ENCODE data around the gene CYLD. TPM values are rescaled to one million over a fixed set of nuclear protein-coding genes. Genes with fewer than 3 reads are reported as not detected.

CYLD gene
- total and polyA plus RNA-seq, 2 donors (not counting 1 experiment from before 2014, with no cell fraction given): 30.0 to 160 TPM

- no peaks in the 10 kb centered on the region for H3K27me3 ChIP-seq (replicated peaks in 1 of 4; ENCODE audit: control extremely low read depth in 1 of 4, control insufficient read depth in 3 of 4, insufficient read depth in 4 of 4, low read length in 3 of 4)
- no peaks in the 10 kb centered on the region for H3K79me2 ChIP-seq (ENCODE audit: control insufficient read depth, insufficient read depth, low read length)
- no peak overlapping the region for H3K4me3 ChIP-seq (ENCODE audit: control extremely low read depth in 1 of 5, extremely low read depth in 1 of 5, insufficient read depth in 1 of 5, low read depth in 2 of 5, low read length in 4 of 5)
- Mint-ChIP-seq H3K4me3 (no peak overlapping the region), H3K27ac (no peak overlapping the region), H3K4me1 (peaks cover 37% of the 10 kb centered on the region), H3K9me3 (ENCODE audit: insufficient read depth) (no peaks in the 10 kb centered on the region), H3K27me3 (no peaks in the 10 kb centered on the region)
- H3K9me3 ChIP-seq (ENCODE audit: control extremely low read depth in 1 of 3, control insufficient read depth in 2 of 3, insufficient read depth in 1 of 3, low read length in 2 of 3): no peaks in the 10 kb centered on the region
- no peak overlapping the region for H3K4me2 ChIP-seq (replicated peaks; ENCODE audit: low read depth, low read length, poor library complexity, severe bottlenecking)
- TF ChIP-seq EZH2 (IDR thresholded peaks at IDR 0.05; ENCODE audit: borderline replicate concordance, insufficient read depth, low read depth, low read length, poor library complexity, severe bottlenecking) (no peak), CTCF (IDR thresholded peaks at IDR 0.05) (no peak)
- peaks cover 0 to 10% of the 10 kb centered on the region in 2 experiments for H3K36me3 ChIP-seq (replicated peaks in 1 of 2; ENCODE audit: control extremely low read depth in 1 of 2, control insufficient read depth in 1 of 2, extremely low read depth in 1 of 2, insufficient read depth in 2 of 2, low read length in 1 of 2)
- intact Hi-C loops (cut with micrococcal nuclease): no loop called here
- CTCF ChIA-PET: interaction anchor here (3.1 kb wide), 1 partner anchor 72 kb away, joined by 13 read pairs; no protein-coding TSS in a partner anchor
- no peak overlapping the region for H3K27ac ChIP-seq (ENCODE audit: low read length in 2 of 2)
- H3K9ac ChIP-seq (ENCODE audit: low read length): no peak overlapping the region
- no peaks in the 10 kb centered on the region for H4K20me1 ChIP-seq (ENCODE audit: control insufficient read depth, insufficient read depth, low read length, poor library complexity, severe bottlenecking)
- H2AFZ ChIP-seq (ENCODE audit: insufficient read depth, low read depth, low read length, poor library complexity, severe bottlenecking): no peak overlapping the region
- no peak for ATAC-seq (ENCODE audit: low read depth)
- WGBS (ENCODE audit: insufficient coverage): no CpG with 5 or more reads among the region's 1 CpG
- H3K4me1 ChIP-seq (ENCODE audit: control insufficient read depth in 2 of 2, insufficient read depth in 2 of 2, low read length in 2 of 2): peaks cover 9 to 23% of the 10 kb centered on the region in 2 donors
- POLR2A ChIA-PET: no interaction called here
- no peak for DNase-seq
Measured at GRCh38 chr16:50737420-50737959, 4.4 kb upstream of the CYLD start.

- no peak for TF ChIP-seq CTCF (IDR thresholded peaks at IDR 0.05)
- no peak for TF ChIP-seq EZH2 (IDR thresholded peaks at IDR 0.05; ENCODE audit: borderline replicate concordance, insufficient read depth, low read depth, low read length, poor library complexity, severe bottlenecking)
- no peaks in the 10 kb centered on the region for H3K9me3 ChIP-seq (ENCODE audit: control extremely low read depth in 1 of 3, control insufficient read depth in 2 of 3, insufficient read depth in 1 of 3, low read length in 2 of 3)
- ATAC-seq (ENCODE audit: low read depth) (no peak), DNase-seq (no peak)
- intact Hi-C loops (cut with micrococcal nuclease): no loop called here
- POLR2A ChIA-PET: no interaction called here
- no peak overlapping the region for H3K4me2 ChIP-seq (replicated peaks; ENCODE audit: low read depth, low read length, poor library complexity, severe bottlenecking)
- H3K4me1 Mint-ChIP-seq: peaks cover 49% of the 10 kb centered on the region
- H4K20me1 ChIP-seq (ENCODE audit: control insufficient read depth, insufficient read depth, low read length, poor library complexity, severe bottlenecking): peaks cover 5% of the 10 kb centered on the region
- H3K36me3 ChIP-seq (replicated peaks in 1 of 2; ENCODE audit: control extremely low read depth in 1 of 2, control insufficient read depth in 1 of 2, extremely low read depth in 1 of 2, insufficient read depth in 2 of 2, low read length in 1 of 2): peaks cover 0 to 10% of the 10 kb centered on the region in 2 experiments
- no peaks in the 10 kb centered on the region for H3K27me3 ChIP-seq (replicated peaks in 1 of 4; ENCODE audit: control extremely low read depth in 1 of 4, control insufficient read depth in 3 of 4, insufficient read depth in 4 of 4, low read length in 3 of 4)
- H3K27ac ChIP-seq (ENCODE audit: low read length in 2 of 2): no peak overlapping the region
- H3K9ac ChIP-seq (ENCODE audit: low read length): no peak overlapping the region
- H2AFZ ChIP-seq (ENCODE audit: insufficient read depth, low read depth, low read length, poor library complexity, severe bottlenecking): no peak overlapping the region
- H3K27me3 Mint-ChIP-seq: no peaks in the 10 kb centered on the region
- no peaks in the 10 kb centered on the region for H3K9me3 Mint-ChIP-seq (ENCODE audit: insufficient read depth)
- H3K4me3 Mint-ChIP-seq: no peak overlapping the region
- H3K79me2 ChIP-seq (ENCODE audit: control insufficient read depth, insufficient read depth, low read length): peaks cover 13% of the 10 kb centered on the region
- 100% methylated on average over 1 of the region's 1 CpG for WGBS (ENCODE audit: insufficient coverage)
- CTCF ChIA-PET: interaction anchor here (3.1 kb wide), 1 partner anchor 74 kb away, joined by 13 read pairs; no protein-coding TSS in a partner anchor
- H3K27ac Mint-ChIP-seq: no peak overlapping the region
- H3K4me1 ChIP-seq (ENCODE audit: control insufficient read depth in 2 of 2, insufficient read depth in 2 of 2, low read length in 2 of 2): peaks cover 20 to 34% of the 10 kb centered on the region in 2 donors
- no peak overlapping the region for H3K4me3 ChIP-seq (ENCODE audit: control extremely low read depth in 1 of 5, extremely low read depth in 1 of 5, insufficient read depth in 1 of 5, low read depth in 2 of 5, low read length in 4 of 5)
Measured at GRCh38 chr16:50739031-50739430, 2.9 kb upstream of the CYLD start.
